DOHH2 (cell line): ENCODE measurements around the gene NHERF2.

Experiments
- H3F3A ChIP-seq: fragments of 200-600 bp; sonication (generic), shearing (Covaris generic); 2 replicates; pipeline ENCODE4 v1.6.0; 2016; ENCODE audit warnings: antibody characterized with exemption, mild to moderate bottlenecking; ENCODE audit not compliant: control insufficient read depth, insufficient read depth
- H3K27ac ChIP-seq: fragments of 200-600 bp; sonication (generic); 2 replicates; pipeline ENCODE4 v1.5.1; 2014; ENCODE audit warnings: low read depth, mild to moderate bottlenecking, low read length, moderate library complexity
- H3K27me3 ChIP-seq: fragments of 200-600 bp; sonication (generic); 2 replicates; pipeline ENCODE4 v1.6.1; 2014; ENCODE audit warnings: mild to moderate bottlenecking, low read length, mixed read lengths; ENCODE audit not compliant: control insufficient read depth
- H3K36me3 ChIP-seq: fragments of 200-600 bp; sonication (generic); 2 replicates; pipeline ENCODE4 v1.6.1; 2014; ENCODE audit warnings: mild to moderate bottlenecking, low read length, moderate library complexity, mixed read lengths; ENCODE audit not compliant: control insufficient read depth
- H3K4me1 ChIP-seq: fragments of 200-600 bp; sonication (generic); 2 replicates; pipeline ENCODE4 v1.6.1; 2014; ENCODE audit warnings: mild to moderate bottlenecking, low read length, mixed read lengths; ENCODE audit not compliant: control insufficient read depth
- H3K4me2 ChIP-seq: fragments of 200-600 bp; sonication (generic); 2 replicates; pipeline ENCODE4 v1.6.0; 2014; ENCODE audit warnings: mild to moderate bottlenecking, low read length, moderate library complexity
- H3K4me3 ChIP-seq: fragments of 200-600 bp; sonication (generic); 2 replicates; pipeline ENCODE4 v1.5.1; 2014; ENCODE audit warnings: mild to moderate bottlenecking, low read length, mixed read lengths
- H3K79me2 ChIP-seq: fragments of 200-600 bp; sonication (generic); 2 replicates; pipeline ENCODE4 v1.6.1; 2014; ENCODE audit warnings: mild to moderate bottlenecking, low read length, mixed read lengths; ENCODE audit not compliant: control insufficient read depth
- H3K9me2 ChIP-seq: fragments of 200-600 bp; sonication (generic); replicated peaks from 2 replicates; pipeline ENCODE4 v1.6.1; 2014; ENCODE audit warnings: mild to moderate bottlenecking, low read length, mixed read lengths; ENCODE audit not compliant: control insufficient read depth
- H3K9me3 ChIP-seq: fragments of 200-600 bp; sonication (generic); 2 replicates; pipeline ENCODE4 v1.6.1; 2014; ENCODE audit warnings: antibody characterized with exemption, low read length, mixed read lengths; ENCODE audit not compliant: control insufficient read depth, insufficient read depth
- H4K20me1 ChIP-seq: fragments of 200-600 bp; sonication (generic); 2 replicates; pipeline ENCODE4 v1.6.0; 2014; ENCODE audit warnings: low read depth, mild to moderate bottlenecking, antibody characterized with exemption, low read length, moderate library complexity; ENCODE audit not compliant: control insufficient read depth, insufficient read depth
- EZH2phosphoT487 ChIP-seq: fragments of 200-600 bp; sonication (generic); IDR thresholded peaks from 2 replicates; pipeline ENCODE4 v1.6.1; 2017; ENCODE audit warnings: borderline replicate concordance, mild to moderate bottlenecking, antibody characterized with exemption, low read length, moderate library complexity, mixed read lengths
- TF ChIP-seq, protein P1 (sequence below): fragments of 200-600 bp; sonication (generic); IDR thresholded peaks from one replicate; pipeline ENCODE4 v1.5.1; 2014; ENCODE audit warnings: antibody characterized with exemption, mild to moderate bottlenecking, low read depth, low read length; ENCODE audit not compliant: poor library complexity, severe bottlenecking

Gene NHERF2

GRCh38 chr16:2079311-2079800 lies 52.7 kb downstream of the NHERF2 start:
- no peaks in the 10 kb centered on the region for H3F3A ChIP-seq
- no peaks in the 10 kb centered on the region for H3K79me2 ChIP-seq
- TF ChIP-seq EZH2phosphoT487: no peak
- TF ChIP-seq, protein P1, sequence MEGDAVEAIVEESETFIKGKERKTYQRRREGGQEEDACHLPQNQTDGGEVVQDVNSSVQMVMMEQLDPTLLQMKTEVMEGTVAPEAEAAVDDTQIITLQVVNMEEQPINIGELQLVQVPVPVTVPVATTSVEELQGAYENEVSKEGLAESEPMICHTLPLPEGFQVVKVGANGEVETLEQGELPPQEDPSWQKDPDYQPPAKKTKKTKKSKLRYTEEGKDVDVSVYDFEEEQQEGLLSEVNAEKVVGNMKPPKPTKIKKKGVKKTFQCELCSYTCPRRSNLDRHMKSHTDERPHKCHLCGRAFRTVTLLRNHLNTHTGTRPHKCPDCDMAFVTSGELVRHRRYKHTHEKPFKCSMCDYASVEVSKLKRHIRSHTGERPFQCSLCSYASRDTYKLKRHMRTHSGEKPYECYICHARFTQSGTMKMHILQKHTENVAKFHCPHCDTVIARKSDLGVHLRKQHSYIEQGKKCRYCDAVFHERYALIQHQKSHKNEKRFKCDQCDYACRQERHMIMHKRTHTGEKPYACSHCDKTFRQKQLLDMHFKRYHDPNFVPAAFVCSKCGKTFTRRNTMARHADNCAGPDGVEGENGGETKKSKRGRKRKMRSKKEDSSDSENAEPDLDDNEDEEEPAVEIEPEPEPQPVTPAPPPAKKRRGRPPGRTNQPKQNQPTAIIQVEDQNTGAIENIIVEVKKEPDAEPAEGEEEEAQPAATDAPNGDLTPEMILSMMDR: no peak
- H3K36me3 ChIP-seq: peaks cover 3% of the 10 kb centered on the region; the same call in 1 of the 2 replicates
- no peak overlapping the region for H3K27ac ChIP-seq
- H3K4me3 ChIP-seq: no peak overlapping the region
- H3K4me2 ChIP-seq: no peak overlapping the region
- H3K9me2 ChIP-seq: no peaks in the 10 kb centered on the region
- no peaks in the 10 kb centered on the region for H3K4me1 ChIP-seq
- no peaks in the 10 kb centered on the region for H3K9me3 ChIP-seq
- H4K20me1 ChIP-seq: no peaks in the 10 kb centered on the region
- no peaks in the 10 kb centered on the region for H3K27me3 ChIP-seq

GRCh38 chr16:2079991-2080390 lies 53.3 kb downstream of the NHERF2 start:
- Histone ChIP-seq H4K20me1 (no peaks in the 10 kb centered on the region), H3K4me2 (no peak overlapping the region), H3K79me2 (no peaks in the 10 kb centered on the region), H3K9me2 (no peaks in the 10 kb centered on the region), H3K9me3 (no peaks in the 10 kb centered on the region), H3K27me3 (no peaks in the 10 kb centered on the region), H3K27ac (no peak overlapping the region), H3K4me1 (no peaks in the 10 kb centered on the region), H3K36me3 (peaks cover 3% of the 10 kb centered on the region; the same call in 1 of the 2 replicates), H3F3A (no peaks in the 10 kb centered on the region), H3K4me3 (no peak overlapping the region)
- no peak for TF ChIP-seq EZH2phosphoT487
- TF ChIP-seq, protein P1: no peak

DNA sequence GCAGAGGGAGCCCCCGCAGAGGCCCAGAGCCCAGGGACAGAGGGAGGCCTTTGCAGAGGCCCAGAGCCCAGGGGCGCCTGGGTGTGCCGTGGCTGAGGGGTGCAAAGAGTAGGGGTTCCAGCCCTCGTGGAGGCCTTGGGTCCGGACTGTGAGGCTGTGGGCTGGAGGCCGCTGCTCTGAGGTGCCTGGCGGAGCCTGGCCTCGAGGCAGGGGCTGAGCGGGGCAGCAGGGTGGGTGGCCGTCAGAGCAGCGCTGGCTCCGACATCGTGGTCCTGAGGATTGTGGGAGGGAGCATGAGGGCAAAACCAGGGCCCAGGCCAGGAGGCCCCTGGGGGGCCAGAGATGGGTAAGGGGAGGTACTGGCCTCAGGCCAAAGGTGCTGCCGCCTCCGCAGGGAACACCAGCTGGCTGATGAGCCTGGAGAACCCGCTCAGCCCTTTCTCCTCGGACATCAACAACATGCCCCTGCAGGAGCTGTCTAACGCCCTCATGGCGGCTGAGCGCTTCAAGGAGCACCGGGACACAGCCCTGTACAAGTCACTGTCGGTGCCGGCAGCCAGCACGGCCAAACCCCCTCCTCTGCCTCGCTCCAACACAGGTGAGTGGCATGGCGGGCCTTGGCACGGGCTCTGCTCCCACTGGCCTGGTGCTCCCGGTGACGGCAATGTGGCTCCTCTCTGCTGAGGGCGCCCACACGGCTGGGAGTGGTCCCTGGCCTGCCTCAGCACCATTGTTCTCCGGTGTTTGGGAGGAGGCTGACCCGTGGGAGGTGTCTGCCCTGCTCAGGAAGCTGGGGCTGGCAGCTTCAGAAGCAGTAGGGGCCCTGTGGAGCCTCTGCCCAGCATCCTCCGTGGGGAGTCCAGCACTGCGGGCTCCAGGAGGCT lies 54.7 kb downstream of the NHERF2 start:
- Histone ChIP-seq H3F3A (no peaks in the 10 kb centered on the region), H3K4me2 (no peak overlapping the region), H3K9me3 (no peaks in the 10 kb centered on the region), H4K20me1 (no peaks in the 10 kb centered on the region), H3K4me3 (no peak overlapping the region), H3K27ac (no peak overlapping the region), H3K79me2 (no peaks in the 10 kb centered on the region), H3K27me3 (no peaks in the 10 kb centered on the region), H3K9me2 (no peaks in the 10 kb centered on the region), H3K4me1 (no peaks in the 10 kb centered on the region), H3K36me3 (peaks cover 10% of the 10 kb centered on the region)
- TF ChIP-seq EZH2phosphoT487: no peak
- TF ChIP-seq, protein P1: no peak
